PC-3 (cell line): ENCODE measurements around the gene SPANXN4. TPM values are rescaled to one million over a fixed set of nuclear protein-coding genes. Genes with fewer than 3 reads are reported as not detected.

Source experiments
- ATAC-seq: fragments of 200-7000 bp; cut with Tn5 transposase; 2 replicates; pipeline ENCODE4 v1.9.1; 2020; ENCODE audit warnings: mild to moderate bottlenecking, moderate library complexity
- BruUV-seq: library from RNA; stranded (reverse); fragments of 400-500 nt; replicated peaks from 2 replicates; lab custom pipeline; 2021; lab: Mats Ljungman, UMichigan
- CTCF ChIA-PET: fragments of 300-600 bp; sonication (Branson Sonifier 250); formaldehyde crosslinking; loops from one replicate; lab custom pipeline; 2022; ENCODE audit warnings: antibody characterized with exemption; lab: Charles Lee
- POLR2A ChIA-PET: fragments of 300-600 bp; sonication (Branson Sonifier 250); formaldehyde crosslinking; loops from one replicate; lab custom pipeline; 2022; ENCODE audit warnings: antibody characterized with exemption; ENCODE audit not compliant: unreplicated experiment; lab: Charles Lee
- DNase-seq: peaks from one replicate; pipeline ENCODE4 v3.0.0-alpha.2; 2015
- H2AFZ ChIP-seq: fragments of 300-600 bp; sonication (generic); 2 replicates; pipeline ENCODE4 v1.6.0; 2016; ENCODE audit warnings: antibody characterized with exemption, low read length
- H3F3A ChIP-seq: fragments of 300-600 bp; sonication (generic); one replicate; pipeline ENCODE4 v1.6.0; 2017; ENCODE audit warnings: antibody characterized with exemption, low read length, control low read depth, mild to moderate bottlenecking; ENCODE audit not compliant: unreplicated experiment
- H3K27ac ChIP-seq: fragments of 300-600 bp; sonication (generic); 2 replicates; pipeline ENCODE4 v1.5.1; 2016; ENCODE audit warnings: mild to moderate bottlenecking, low read length
- H3K27me3 ChIP-seq: fragments of 300-600 bp; sonication (generic); 2 replicates; pipeline ENCODE4 v1.6.1; 2016; ENCODE audit warnings: low read length, mixed read lengths
- H3K36me3 ChIP-seq: fragments of 300-600 bp; sonication (generic); 2 replicates; pipeline ENCODE4 v1.6.1; 2016; ENCODE audit warnings: low read depth, mixed run types, low read length, mixed read lengths
- H3K4me1 ChIP-seq: fragments of 300-600 bp; sonication (generic); 2 replicates; pipeline ENCODE4 v1.5.1; 2016; ENCODE audit warnings: low read length; ENCODE audit not compliant: insufficient read depth
- H3K4me2 ChIP-seq: fragments of 300-600 bp; sonication (generic); 2 replicates; pipeline ENCODE4 v1.6.0; 2016; ENCODE audit warnings: low read length
- H3K4me3 ChIP-seq: fragments of 300-600 bp; sonication (generic); 2 replicates; pipeline ENCODE4 v1.5.1; 2016; ENCODE audit warnings: mild to moderate bottlenecking, low read length, mixed read lengths
- H3K79me2 ChIP-seq: fragments of 300-600 bp; sonication (generic); 2 replicates; pipeline ENCODE4 v1.6.1; 2017; ENCODE audit warnings: low read length, mixed read lengths
- H3K9ac ChIP-seq: fragments of 300-600 bp; sonication (generic); 2 replicates; pipeline ENCODE4 v1.6.0; 2016; ENCODE audit warnings: mild to moderate bottlenecking, low read length
- H3K9me2 ChIP-seq: fragments of 300-600 bp; sonication (generic); replicated peaks from 2 replicates; pipeline ENCODE4 v1.6.1; 2016; ENCODE audit warnings: mixed run types, low read length, mixed read lengths
- H3K9me3 ChIP-seq: fragments of 300-600 bp; sonication (generic); 2 replicates; pipeline ENCODE4 v1.6.1; 2016; ENCODE audit warnings: low read length, mixed read lengths
- H4K20me1 ChIP-seq: fragments of 300-600 bp; sonication (generic); 2 replicates; pipeline ENCODE4 v1.6.1; 2016; ENCODE audit warnings: low read length, mixed read lengths
- EZH2 ChIP-seq: fragments of 300-600 bp; sonication (generic); IDR thresholded peaks from one replicate; pipeline ENCODE4 v1.6.1; 2017; ENCODE audit warnings: antibody characterized with exemption, mild to moderate bottlenecking, low read length; ENCODE audit not compliant: unreplicated experiment
- EZH2phosphoT487 ChIP-seq: fragments of 300-600 bp; sonication (generic); IDR thresholded peaks from 2 replicates; pipeline ENCODE4 v1.6.1; 2018; ENCODE audit warnings: mild to moderate bottlenecking, antibody characterized with exemption, low read length, borderline replicate concordance
- intact Hi-C: fragments of 100-400 bp; cut with micrococcal nuclease; formaldehyde crosslinking; loops from 2 replicates; pipeline ENCODE4 v1.9.0; 2023
- total RNA-seq: library from RNA; depleted of rRNA; stranded (reverse); fragments of >200 nt; gene quantifications from 2 replicates; pipeline ENCODE4 v1.2.3, GENCODE V29; 2014
- TF ChIP-seq, protein P1 (sequence below): fragments of 300-600 bp; sonication (generic); conservative IDR thresholded peaks from 2 replicates; pipeline ENCODE4 v1.5.1; 2017; ENCODE audit warnings: antibody characterized with exemption, low read depth, mild to moderate bottlenecking, low read length

SPANXN4 gene
- total RNA-seq, 1 experiment from 2014 or later, result not detected

DNA sequence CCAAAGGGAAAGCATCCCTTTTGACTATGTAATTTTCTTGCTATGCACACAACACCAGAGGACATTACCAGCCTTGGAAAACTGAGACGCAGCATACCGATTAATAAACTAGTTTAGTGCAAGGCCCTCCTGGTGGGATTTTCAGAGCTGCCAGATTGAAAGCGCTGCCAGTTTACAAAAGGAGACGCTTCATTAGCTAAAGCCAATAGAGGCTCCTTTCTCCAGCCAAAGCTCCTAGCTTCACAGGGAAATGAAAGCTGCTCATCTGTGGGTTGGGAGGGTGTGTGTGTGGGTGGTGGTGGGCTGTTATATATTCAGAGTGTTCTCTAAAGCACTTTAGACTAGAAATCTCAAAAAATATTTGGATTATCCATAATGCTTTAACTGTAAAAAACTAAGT is 32.4 kb downstream of the SPANXN4 start:
- POLR2A ChIA-PET, result no interaction called here
- intact Hi-C loops, result no loop called here
- H3K27ac ChIP-seq, result no peak overlapping the region
- H3K9me2 ChIP-seq, result no peaks in the 10 kb centered on the region
- no peak overlapping the region for H3K4me3 ChIP-seq
- H3K9me3 ChIP-seq, result no peaks in the 10 kb centered on the region
- no peaks in the 10 kb centered on the region for H3F3A ChIP-seq
- no peaks in the 10 kb centered on the region for H3K27me3 ChIP-seq
- CTCF ChIA-PET, result no interaction called here
- no peaks in the 10 kb centered on the region for H3K36me3 ChIP-seq
- H4K20me1 ChIP-seq, result no peaks in the 10 kb centered on the region
- H2AFZ ChIP-seq, result no peak overlapping the region
- H3K9ac ChIP-seq, result no peak overlapping the region
- no peak for TF ChIP-seq EZH2phosphoT487
- TF ChIP-seq, protein P1, sequence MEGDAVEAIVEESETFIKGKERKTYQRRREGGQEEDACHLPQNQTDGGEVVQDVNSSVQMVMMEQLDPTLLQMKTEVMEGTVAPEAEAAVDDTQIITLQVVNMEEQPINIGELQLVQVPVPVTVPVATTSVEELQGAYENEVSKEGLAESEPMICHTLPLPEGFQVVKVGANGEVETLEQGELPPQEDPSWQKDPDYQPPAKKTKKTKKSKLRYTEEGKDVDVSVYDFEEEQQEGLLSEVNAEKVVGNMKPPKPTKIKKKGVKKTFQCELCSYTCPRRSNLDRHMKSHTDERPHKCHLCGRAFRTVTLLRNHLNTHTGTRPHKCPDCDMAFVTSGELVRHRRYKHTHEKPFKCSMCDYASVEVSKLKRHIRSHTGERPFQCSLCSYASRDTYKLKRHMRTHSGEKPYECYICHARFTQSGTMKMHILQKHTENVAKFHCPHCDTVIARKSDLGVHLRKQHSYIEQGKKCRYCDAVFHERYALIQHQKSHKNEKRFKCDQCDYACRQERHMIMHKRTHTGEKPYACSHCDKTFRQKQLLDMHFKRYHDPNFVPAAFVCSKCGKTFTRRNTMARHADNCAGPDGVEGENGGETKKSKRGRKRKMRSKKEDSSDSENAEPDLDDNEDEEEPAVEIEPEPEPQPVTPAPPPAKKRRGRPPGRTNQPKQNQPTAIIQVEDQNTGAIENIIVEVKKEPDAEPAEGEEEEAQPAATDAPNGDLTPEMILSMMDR, result no peak
- no peak for TF ChIP-seq EZH2
- no peak overlapping the region for H3K4me2 ChIP-seq
- no peaks in the 10 kb centered on the region for H3K4me1 ChIP-seq
- BruUV-seq, result no TSS peak
- no peaks in the 10 kb centered on the region for H3K79me2 ChIP-seq
- no peak for DNase-seq
- no peak for ATAC-seq

DNA sequence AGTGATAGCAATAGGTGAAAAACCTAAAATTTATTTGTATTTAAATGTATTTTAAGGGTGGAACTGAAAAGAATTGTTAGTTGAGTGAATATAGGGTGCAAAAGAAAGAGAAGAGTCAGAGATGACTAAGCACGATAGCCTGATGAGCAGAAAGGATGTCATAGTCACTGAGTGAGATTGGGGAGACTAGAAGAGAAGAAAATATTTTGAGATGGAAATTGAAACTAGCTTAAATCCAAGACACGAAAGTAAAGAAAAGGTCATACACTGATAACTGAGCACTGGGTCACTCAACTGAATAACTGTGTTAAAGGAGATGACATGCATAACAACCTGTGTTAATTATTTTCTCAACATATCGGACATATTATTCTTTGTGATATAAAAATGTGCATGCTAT is 55.5 kb downstream of the SPANXN4 start:
- ChIA-PET POLR2A (no interaction called here), CTCF (no interaction called here)
- no TSS peak for BruUV-seq
- DNase-seq (no peak), ATAC-seq (no peak)
- no peak overlapping the region for H2AFZ ChIP-seq
- H3K36me3 ChIP-seq, result no peaks in the 10 kb centered on the region
- no peaks in the 10 kb centered on the region for H3K79me2 ChIP-seq
- intact Hi-C loops, result no loop called here
- no peak overlapping the region for H3K4me2 ChIP-seq
- TF ChIP-seq EZH2phosphoT487, result no peak
- TF ChIP-seq, protein P1, result no peak
- no peak for TF ChIP-seq EZH2
- H3F3A ChIP-seq, result no peaks in the 10 kb centered on the region
- H3K9me2 ChIP-seq, result no peaks in the 10 kb centered on the region
- no peak overlapping the region for H3K4me3 ChIP-seq
- H4K20me1 ChIP-seq, result no peaks in the 10 kb centered on the region
- H3K27me3 ChIP-seq, result no peaks in the 10 kb centered on the region
- no peak overlapping the region for H3K27ac ChIP-seq
- H3K9me3 ChIP-seq, result no peaks in the 10 kb centered on the region
- H3K9ac ChIP-seq, result no peak overlapping the region
- no peaks in the 10 kb centered on the region for H3K4me1 ChIP-seq

DNA sequence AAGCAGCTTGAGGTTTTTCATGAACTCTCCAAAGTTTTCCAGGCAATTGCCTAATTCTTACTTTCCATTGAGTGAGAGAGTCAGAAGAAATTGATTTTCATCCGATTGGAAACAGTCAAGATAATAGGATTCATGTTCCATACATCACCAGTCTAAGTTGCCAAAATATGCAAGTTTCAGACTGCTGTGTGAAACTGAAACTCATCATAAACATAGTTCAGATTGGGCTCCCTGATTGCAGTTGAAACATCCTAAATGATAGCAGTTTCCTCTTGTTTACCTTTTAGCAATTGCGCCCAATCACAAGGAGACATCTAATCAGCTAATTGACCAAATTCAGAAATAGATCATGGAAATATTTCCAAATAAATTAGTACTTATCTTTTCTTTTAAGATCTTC is 56.8 kb downstream of the SPANXN4 start:
- no peaks in the 10 kb centered on the region for H3K79me2 ChIP-seq
- DNase-seq, result no peak
- H3K4me2 ChIP-seq, result no peak overlapping the region
- ChIA-PET POLR2A (no interaction called here), CTCF (no interaction called here)
- H3K36me3 ChIP-seq, result no peaks in the 10 kb centered on the region
- no peak overlapping the region for H3K27ac ChIP-seq
- H3K9ac ChIP-seq, result no peak overlapping the region
- no peaks in the 10 kb centered on the region for H3K4me1 ChIP-seq
- no peak for ATAC-seq
- H3K9me2 ChIP-seq, result no peaks in the 10 kb centered on the region
- no peaks in the 10 kb centered on the region for H3F3A ChIP-seq
- intact Hi-C loops, result no loop called here
- H4K20me1 ChIP-seq, result no peaks in the 10 kb centered on the region
- no peaks in the 10 kb centered on the region for H3K9me3 ChIP-seq
- no peak overlapping the region for H3K4me3 ChIP-seq
- TF ChIP-seq EZH2, result no peak
- BruUV-seq, result no TSS peak
- H3K27me3 ChIP-seq, result no peaks in the 10 kb centered on the region
- no peak overlapping the region for H2AFZ ChIP-seq
